Measurements from ENCODE around the gene PROM2. TPM values are rescaled to one million over a fixed set of nuclear protein-coding genes. Genes with fewer than 3 reads are reported as not detected.
"Not testable (repeated sequence)": the region's sequence is repeated elsewhere in the genome, so short reads cannot be mapped to it uniquely, and the experiment has no call there.

Gene PROM2
- total and polyA plus RNA-seq, 11 donors, result 0.35 to 1.9 (median 1.1) TPM

DNA sequence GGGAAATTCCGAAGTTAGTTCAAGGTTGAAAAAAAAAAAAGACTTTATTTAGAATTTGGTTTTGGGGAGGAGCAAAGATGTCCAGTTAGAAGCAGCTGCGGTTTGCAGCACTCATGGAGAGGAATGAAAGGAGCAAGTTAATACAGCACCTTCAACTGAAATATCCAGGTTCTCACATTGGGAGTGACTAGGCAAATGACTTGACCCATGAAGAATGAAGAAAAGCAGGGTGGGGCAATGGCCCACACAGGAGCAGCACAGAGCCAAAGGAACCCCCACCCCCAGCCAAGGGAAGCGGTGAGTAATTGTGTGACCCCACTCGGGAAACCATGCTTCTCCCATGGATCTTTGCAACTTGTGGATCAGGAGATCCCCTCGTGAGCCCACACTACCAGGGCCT is 34.2 kb upstream of the PROM2 start:
- no peak overlapping the region for H3K4me3 ChIP-seq
- H3K9me3 ChIP-seq, result peaks cover 0 to 86% (median 17%) of the 10 kb centered on the region in 12 donors
- H3K4me1 ChIP-seq, result peaks cover 0 to 9% (median 0%) of the 10 kb centered on the region in 12 donors
- 93 to 96% (median 94%) methylated on average over 5 of the region's 5 CpGs for WGBS, 4 donors
- intact Hi-C loops (cut with DNase I), result no loop called here
- H3K36me3 ChIP-seq, result no peaks in the 10 kb centered on the region
- H3K27ac ChIP-seq, result no peak overlapping the region
- ATAC-seq (no peak), DNase-seq (no peak)
- TF ChIP-seq, protein P1, sequence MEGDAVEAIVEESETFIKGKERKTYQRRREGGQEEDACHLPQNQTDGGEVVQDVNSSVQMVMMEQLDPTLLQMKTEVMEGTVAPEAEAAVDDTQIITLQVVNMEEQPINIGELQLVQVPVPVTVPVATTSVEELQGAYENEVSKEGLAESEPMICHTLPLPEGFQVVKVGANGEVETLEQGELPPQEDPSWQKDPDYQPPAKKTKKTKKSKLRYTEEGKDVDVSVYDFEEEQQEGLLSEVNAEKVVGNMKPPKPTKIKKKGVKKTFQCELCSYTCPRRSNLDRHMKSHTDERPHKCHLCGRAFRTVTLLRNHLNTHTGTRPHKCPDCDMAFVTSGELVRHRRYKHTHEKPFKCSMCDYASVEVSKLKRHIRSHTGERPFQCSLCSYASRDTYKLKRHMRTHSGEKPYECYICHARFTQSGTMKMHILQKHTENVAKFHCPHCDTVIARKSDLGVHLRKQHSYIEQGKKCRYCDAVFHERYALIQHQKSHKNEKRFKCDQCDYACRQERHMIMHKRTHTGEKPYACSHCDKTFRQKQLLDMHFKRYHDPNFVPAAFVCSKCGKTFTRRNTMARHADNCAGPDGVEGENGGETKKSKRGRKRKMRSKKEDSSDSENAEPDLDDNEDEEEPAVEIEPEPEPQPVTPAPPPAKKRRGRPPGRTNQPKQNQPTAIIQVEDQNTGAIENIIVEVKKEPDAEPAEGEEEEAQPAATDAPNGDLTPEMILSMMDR (IDR thresholded peaks at IDR 0.05), result no peak
- TF ChIP-seq POLR2A (IDR thresholded peaks at IDR 0.05), result no peak
- H3K27me3 ChIP-seq, result no peaks in the 10 kb centered on the region

DNA sequence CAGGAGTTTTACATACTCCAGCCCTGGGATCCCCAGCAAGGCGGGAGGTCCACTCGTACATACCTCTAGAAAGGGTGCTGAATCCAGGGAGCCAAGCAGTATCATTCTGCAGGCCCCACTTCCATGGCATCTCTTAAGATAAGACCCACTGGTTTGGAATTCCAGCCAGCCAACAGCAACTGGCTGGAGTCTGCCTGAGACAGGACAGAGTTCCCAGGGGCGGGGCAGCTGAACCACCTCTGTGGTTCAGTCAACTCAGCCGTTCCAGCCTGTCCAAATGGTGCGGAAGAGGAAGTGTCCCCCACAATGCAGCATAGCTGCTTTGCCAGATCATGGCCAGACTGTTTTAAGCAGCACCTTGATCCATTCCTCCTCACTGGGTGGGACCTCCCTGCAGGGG is 33.7 kb upstream of the PROM2 start:
- H3K27ac ChIP-seq, result no peak overlapping the region
- 88 to 98% (median 93%) methylated on average over 4 to 5 of the region's 5 CpGs for WGBS, 4 donors
- no peaks in the 10 kb centered on the region for H3K27me3 ChIP-seq
- no peak for ATAC-seq
- H3K9me3 ChIP-seq, result peaks cover 0 to 86% (median 17%) of the 10 kb centered on the region in 12 donors
- intact Hi-C loops (cut with DNase I), result no loop called here
- H3K4me1 ChIP-seq, result peaks cover 0 to 9% (median 0%) of the 10 kb centered on the region in 12 donors
- H3K4me3 ChIP-seq, result no peak overlapping the region
- TF ChIP-seq, protein P1 (IDR thresholded peaks at IDR 0.05), result no peak
- TF ChIP-seq POLR2A (IDR thresholded peaks at IDR 0.05), result no peak
- H3K36me3 ChIP-seq, result no peaks in the 10 kb centered on the region
- DNase-seq, result no peak

DNA sequence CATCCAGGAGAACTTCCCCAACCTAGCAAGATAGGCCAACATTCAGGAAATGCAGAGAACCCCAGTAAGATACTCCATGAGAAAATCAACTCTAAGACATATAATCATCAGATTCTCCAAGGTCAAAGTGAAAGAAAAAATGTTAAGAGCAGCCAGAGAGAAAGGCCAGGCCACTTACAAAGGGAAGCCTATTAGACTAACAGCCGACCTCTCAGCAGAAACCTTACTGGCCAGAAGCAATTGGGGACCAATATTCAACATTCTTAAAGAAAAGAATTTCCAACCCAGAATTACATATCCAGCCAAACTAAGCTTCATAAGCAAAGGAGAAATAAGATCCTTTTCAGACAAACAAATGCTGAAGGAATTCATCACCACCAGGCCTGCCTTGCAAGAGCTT is 32.2 kb upstream of the PROM2 start:
- H3K9me3 ChIP-seq, result peaks cover 0 to 86% (median 23%) of the 10 kb centered on the region in 12 donors
- intact Hi-C loops (cut with DNase I); DNase-seq: not testable (repeated sequence)

DNA sequence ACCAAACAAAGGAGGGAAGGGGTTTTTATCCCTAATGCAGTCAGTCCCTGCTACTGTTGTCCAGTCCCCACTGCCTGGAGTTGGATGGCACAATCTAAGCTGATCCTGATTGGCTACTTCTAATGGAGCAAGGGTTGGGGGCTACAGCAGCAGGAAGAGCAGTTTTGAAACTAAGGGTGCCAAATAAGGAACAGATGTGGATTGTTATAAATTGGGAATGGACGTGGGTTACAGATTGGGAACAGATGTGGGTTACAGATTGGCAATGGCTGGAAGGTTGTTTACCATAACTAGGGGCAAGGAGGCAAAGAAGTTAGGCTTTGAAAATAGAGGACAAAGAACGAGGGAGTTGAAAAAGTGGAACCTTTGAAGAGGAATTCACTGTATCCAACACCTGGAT is 16.0 kb upstream of the PROM2 start:
- Histone ChIP-seq H3K4me3 (no peak overlapping the region), H3K9me3 (peaks cover 0 to 15% (median 2%) of the 10 kb centered on the region in 12 donors), H3K4me1 (no peaks in the 10 kb centered on the region), H3K36me3 (no peaks in the 10 kb centered on the region), H3K27ac (no peak overlapping the region), H3K27me3 (no peaks in the 10 kb centered on the region)
- DNase-seq, result no peak
- no peak for ATAC-seq
- no peak for TF ChIP-seq POLR2A (IDR thresholded peaks at IDR 0.05)
- TF ChIP-seq, protein P1 (IDR thresholded peaks at IDR 0.05), result no peak
- intact Hi-C loops (cut with DNase I), result no loop called here
- WGBS, 4 donors, result 77 to 85% (median 82%) methylated on average over 2 of the region's 2 CpGs

More for the DNA sequence above, 32.2 kb upstream of the PROM2 start:
- not testable (repeated sequence) for H3K27ac ChIP-seq, H3K36me3 ChIP-seq, H3K4me1 ChIP-seq, H3K4me3 ChIP-seq, ATAC-seq, H3K27me3 ChIP-seq
- WGBS, 4 donors, result 86 to 97% (median 92%) methylated on average over 1 of the region's 1 CpG
